ENCODE measurements around the gene F7.

Gene F7

DNA sequence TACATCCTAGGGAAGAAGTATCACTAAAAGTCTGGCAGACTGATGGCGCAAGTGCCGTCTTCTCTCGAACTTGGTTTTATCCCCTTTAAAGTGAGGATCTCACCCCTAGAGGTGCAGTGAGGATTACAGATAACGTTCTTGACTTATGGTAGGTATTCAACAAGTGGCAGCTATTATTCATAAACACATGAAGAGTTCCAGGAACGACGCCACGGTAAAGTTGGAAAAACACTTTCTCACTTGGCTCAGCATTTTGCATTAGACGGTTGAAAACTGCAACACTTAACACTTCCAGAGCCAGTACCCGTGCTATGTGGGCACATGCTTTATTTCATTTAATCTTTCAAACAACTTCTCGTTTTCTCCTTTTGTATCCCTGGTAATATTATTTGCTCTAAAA lies 61.6 kb downstream of the F7 start:
- no peaks in the 10 kb centered on the region for H3K4me1 Mint-ChIP-seq
- no peak overlapping the region for H3K4me3 Mint-ChIP-seq
- no peak overlapping the region for H3K27ac Mint-ChIP-seq
- peaks cover 4% of the 10 kb centered on the region for H3K9me3 Mint-ChIP-seq
- DNase-seq (ENCODE audit: low spot score in 2 of 2) = no peak
- ATAC-seq (ENCODE audit: low read depth) = no peak
- peaks cover 6% of the 10 kb centered on the region for H3K27me3 Mint-ChIP-seq
- peaks cover 10% of the 10 kb centered on the region for H3K36me3 Mint-ChIP-seq

DNA sequence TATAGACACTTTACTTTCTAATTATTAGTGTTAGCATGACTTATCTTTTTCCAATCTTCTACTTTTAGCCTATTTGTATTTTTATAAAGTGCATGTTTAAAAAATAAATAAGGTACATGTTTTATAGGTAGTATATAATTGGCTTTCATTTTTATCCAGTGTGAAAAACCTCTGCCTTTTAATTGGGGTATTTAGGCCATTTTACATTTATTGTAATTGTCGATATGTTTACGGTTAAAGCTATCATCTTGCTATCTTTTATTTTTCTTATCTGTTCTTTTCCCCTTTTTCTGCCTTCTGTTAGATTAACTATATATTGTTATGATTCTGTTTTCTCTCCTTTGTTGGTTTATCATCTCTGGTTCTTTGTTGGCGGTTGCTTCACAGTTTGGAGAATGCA lies 62.0 kb downstream of the F7 start:
- Mint-ChIP-seq H3K4me3 (no peak overlapping the region), H3K27ac (no peak overlapping the region), H3K36me3 (peaks cover 10% of the 10 kb centered on the region), H3K4me1 (no peaks in the 10 kb centered on the region), H3K27me3 (peaks cover 6% of the 10 kb centered on the region), H3K9me3 (peaks cover 4% of the 10 kb centered on the region)
- no peak for DNase-seq (ENCODE audit: low spot score in 2 of 2)
- no peak for ATAC-seq (ENCODE audit: low read depth)

- Mint-ChIP-seq H3K27ac (no peak overlapping the region), H3K27me3 (peaks cover 3% of the 10 kb centered on the region), H3K4me3 (no peak overlapping the region), H3K4me1 (no peaks in the 10 kb centered on the region), H3K36me3 (peaks cover 13% of the 10 kb centered on the region), H3K9me3 (peaks cover 4% of the 10 kb centered on the region)
- ATAC-seq (ENCODE audit: low read depth) (no peak), DNase-seq (ENCODE audit: low spot score in 2 of 2) (no peak)
These were observed 62.6 kb downstream of the F7 start for GRCh38 chr13:113168211-113168610.

DNA sequence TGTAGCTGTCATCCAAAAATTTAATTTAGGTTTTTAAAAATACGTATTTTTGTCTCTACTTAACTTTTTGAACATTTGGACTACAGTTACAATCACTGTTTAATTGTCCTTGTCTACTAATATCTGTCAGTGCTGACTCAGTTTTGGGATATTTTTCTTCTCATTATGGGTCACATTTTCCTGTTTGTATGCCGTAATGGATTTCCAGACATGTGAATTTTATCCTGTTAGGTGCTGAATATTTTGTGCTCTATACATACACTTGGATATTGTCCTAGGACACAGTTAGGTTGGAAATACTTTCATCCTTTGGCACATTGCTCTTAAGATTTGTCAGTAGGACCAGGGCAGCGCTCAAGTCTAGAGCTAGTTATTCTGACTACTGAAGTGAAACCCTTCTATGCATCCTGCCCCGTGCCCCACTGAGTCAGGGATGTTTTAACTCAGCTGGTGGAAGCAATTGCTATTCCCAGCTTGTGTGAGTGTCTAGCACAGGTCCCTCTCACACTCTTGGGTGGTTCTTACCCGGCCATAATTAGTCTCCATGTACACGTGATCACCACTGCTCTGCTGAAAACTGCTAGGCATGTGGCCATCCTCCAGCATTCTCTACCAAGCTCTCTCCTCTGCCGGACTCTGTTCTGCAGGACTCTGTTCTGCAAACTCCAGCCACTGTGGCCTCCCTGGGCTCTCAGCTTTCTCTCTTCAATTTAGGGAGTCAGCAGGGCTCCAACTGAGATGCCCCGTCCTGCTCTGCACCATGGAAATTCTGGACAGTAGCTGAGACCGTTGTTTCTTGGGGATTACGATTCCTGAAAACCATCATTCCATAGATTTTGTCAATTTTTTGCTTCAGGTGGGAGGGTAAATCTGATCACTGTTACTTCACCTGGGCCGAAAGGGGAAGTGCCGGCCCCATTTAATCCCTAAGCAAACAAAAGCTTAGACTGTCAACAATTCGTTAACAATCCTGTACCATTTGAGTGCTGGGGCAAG lies 64.0 kb downstream of the F7 start:
- H3K27ac Mint-ChIP-seq = no peak overlapping the region
- H3K4me3 Mint-ChIP-seq = no peak overlapping the region
- no peak for ATAC-seq (ENCODE audit: low read depth)
- H3K9me3 Mint-ChIP-seq = peaks cover 4% of the 10 kb centered on the region
- H3K4me1 Mint-ChIP-seq = no peaks in the 10 kb centered on the region
- no peak for DNase-seq (ENCODE audit: low spot score in 2 of 2)
- peaks cover 13% of the 10 kb centered on the region for H3K36me3 Mint-ChIP-seq
- H3K27me3 Mint-ChIP-seq = no peaks in the 10 kb centered on the region
